HL-60 (cell line): Measurements from ENCODE around the gene TDRD10.

Source experiments
- POLR2AphosphoS5 ChIP-seq: IDR thresholded peaks from 2 replicates; pipeline ENCODE4 v1.6.1; 2012; ENCODE audit warnings: low read depth
- TF ChIP-seq, protein P1 (sequence below): IDR thresholded peaks from one replicate; pipeline ENCODE4 v1.5.1; 2011; ENCODE audit warnings: low read length, control low read depth, inconsistent platforms; ENCODE audit not compliant: insufficient read depth

GRCh38 chr1:154536570-154536969 lies 34.6 kb downstream of the TDRD10 start:
- TF ChIP-seq, protein P1, sequence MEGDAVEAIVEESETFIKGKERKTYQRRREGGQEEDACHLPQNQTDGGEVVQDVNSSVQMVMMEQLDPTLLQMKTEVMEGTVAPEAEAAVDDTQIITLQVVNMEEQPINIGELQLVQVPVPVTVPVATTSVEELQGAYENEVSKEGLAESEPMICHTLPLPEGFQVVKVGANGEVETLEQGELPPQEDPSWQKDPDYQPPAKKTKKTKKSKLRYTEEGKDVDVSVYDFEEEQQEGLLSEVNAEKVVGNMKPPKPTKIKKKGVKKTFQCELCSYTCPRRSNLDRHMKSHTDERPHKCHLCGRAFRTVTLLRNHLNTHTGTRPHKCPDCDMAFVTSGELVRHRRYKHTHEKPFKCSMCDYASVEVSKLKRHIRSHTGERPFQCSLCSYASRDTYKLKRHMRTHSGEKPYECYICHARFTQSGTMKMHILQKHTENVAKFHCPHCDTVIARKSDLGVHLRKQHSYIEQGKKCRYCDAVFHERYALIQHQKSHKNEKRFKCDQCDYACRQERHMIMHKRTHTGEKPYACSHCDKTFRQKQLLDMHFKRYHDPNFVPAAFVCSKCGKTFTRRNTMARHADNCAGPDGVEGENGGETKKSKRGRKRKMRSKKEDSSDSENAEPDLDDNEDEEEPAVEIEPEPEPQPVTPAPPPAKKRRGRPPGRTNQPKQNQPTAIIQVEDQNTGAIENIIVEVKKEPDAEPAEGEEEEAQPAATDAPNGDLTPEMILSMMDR: no peak
- no peak for TF ChIP-seq POLR2AphosphoS5
